HG02678 (cell line): ENCODE data around the gene DPYD.
A peak's percentile ranks its signal among the peaks of the same experiment; 100 is the strongest.

Experiments used
- ATAC-seq: cut with Tn5 transposase; IDR thresholded peaks from one replicate; pipeline ENCODE4 v1.9.1; 2021; ENCODE audit warnings: mild to moderate bottlenecking, moderate library complexity; ENCODE audit not compliant: unreplicated experiment

The DPYD gene

GRCh38 chr1:97907886-97908285, 12.9 kb downstream of the DPYD start:
- ATAC-seq: no peak

DNA sequence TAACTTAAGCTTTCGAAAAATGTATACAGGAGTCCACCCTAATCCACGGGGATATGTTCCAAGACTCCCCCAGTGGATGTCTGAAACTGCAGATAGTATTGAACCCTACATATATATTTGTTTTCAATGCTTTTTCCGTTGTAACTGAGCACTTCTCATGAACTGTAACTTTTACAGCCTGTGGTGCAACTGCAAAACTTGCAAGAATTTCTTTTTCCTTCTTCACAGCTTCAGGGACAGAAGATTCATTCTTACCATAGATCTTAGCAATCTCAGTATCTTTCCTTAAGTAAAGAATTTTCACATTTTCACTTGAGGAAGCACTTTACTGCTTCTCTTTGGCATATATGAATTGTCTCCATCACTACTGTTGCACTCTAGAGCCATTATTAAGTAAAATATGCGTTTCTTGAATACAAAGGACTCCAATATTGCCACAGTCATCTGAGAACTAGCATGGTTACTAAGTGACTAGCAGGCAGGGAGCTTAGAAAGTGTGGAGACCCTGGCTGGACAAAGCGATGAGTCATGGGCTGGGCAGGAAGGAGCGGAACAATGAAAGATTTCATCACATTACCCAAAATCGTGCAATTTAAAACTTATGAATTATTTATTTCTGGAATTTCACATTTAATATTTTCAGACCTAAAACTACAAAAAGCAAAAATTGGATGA, 14.1 kb downstream of the DPYD start:
- no peak for ATAC-seq

DNA sequence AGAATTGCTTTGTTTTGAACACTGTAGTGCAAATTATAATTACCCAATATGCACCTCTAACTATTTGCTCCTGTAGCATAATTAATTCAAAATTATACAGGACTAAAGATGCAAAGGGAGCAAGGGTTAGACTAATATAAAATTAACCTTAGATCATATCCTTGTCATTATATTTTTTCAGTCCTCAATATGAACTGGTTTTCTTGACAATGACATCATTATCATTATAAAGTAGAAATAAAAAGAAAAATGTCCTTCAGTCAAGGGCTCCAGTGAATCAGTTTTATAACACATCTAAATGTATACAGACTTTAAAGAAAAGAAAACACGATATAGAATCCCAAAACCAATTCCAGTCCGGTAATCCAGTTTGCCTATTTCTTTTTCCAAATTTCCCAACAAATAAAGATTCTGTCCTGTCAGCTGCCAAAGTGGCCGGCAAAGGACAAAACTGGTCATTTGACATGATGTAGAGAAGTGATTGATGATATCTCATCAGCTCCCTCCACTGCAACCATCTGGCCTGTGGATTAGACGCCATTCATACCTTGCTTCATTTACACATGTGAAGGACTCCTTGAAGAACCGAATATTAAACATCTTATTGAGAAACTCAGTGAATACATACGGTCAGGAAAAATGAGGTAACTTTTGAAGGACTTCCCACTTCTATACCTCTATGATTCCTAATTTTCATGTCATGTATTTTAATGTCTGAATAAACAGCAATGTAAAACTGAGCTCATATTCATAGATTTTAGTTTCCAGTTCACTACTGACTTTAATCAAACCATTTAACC, 15.5 kb downstream of the DPYD start:
- no peak for ATAC-seq

DNA sequence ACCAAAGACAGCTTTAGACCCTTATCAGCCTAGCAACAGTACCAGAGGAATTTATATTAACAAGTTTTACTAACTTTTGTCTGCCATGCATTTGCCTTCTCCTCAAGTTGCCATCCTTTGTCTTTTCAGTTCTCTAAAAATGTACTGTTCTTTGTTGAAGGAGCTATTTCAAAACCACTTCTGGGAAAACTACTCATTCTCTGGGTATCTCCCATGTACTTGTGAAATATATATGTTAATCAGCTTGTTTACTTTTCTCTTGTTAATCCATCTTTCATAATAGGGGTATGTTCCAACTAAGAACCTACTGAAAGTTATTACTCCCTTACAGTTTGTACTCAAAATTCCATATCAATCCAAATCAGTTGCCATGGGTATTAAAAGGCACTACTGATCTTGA, 16.3 kb downstream of the DPYD start:
- no peak for ATAC-seq

GRCh38 chr1:97903626-97904025, 17.2 kb downstream of the DPYD start:
- no peak for ATAC-seq

- ATAC-seq: no peak
These were observed 18.8 kb downstream of the DPYD start for GRCh38 chr1:97902067-97902466.

DNA sequence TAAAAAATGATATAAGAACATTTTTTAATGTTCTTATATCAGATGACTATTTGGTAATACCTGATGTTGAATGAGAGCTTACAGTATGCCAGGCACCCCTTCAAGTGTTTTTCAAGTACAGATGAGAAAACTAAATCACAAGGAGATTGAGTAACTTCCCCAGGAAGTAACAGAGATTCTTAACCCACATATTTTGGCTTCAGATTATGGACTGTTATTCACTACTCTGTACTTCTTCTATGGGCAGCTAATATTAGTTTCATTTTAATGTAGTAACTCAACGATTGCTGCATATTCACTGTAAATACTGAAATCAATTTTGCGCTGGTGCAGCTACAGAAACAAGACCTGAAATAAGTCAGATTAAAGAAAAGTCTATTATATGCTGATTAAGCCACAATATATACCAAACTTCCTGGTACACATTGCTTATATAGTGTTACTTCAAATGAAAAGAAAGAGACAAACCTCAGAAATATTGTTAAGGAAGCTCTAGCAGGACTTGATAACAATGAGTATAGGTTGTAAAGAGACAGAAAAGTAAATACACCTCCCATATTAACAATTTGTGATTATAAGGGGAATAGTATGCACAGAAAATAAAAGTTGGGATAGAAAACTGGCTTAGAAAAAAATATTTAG, 19.7 kb downstream of the DPYD start:
- no peak for ATAC-seq

- no peak for ATAC-seq
These were observed 21.9 kb downstream of the DPYD start for GRCh38 chr1:97898948-97899347.

GRCh38 chr1:97895278-97895677, 25.6 kb downstream of the DPYD start:
- no peak for ATAC-seq

DNA sequence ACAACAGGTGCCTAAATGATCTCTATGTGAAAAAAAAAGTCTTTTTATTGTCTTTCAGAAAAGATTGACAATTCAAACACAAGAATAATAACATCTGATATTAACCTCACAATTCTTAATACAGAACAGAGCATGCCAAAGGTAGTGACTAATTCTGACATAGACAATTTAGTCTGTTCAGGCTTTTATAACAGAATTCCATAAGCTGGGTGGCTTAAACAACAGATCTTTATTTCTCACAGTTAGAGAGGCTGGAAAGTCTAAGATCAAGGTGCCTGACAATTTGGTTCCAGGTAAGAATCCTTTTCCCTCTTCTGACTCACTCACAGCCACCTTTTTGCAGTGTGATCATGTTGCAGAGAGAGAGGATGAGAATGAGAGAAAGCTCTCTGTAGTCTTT, 27.0 kb downstream of the DPYD start:
- ATAC-seq: no peak

DNA sequence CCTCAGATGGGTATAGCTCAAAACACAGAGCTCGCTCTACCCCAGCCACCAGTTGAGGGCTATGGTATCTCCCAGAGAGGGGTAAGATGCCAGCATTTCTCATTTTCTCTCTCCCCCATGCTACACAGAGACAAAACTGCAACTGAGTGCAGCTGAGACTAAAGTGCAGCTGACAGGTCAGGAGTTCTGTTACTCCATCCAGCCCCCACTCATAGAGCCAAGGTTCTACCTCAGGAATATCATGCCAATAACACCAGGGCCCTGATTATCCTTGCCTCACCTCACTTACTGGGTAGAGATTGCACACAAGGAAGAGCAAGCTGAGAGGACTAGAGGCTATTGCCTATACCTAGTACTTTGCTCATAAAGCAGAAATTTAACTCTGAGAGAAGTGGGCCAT, 34.6 kb downstream of the DPYD start:
- no peak for ATAC-seq

- ATAC-seq: no peak
These were observed 37.0 kb downstream of the DPYD start for GRCh38 chr1:97883823-97884222.

DNA sequence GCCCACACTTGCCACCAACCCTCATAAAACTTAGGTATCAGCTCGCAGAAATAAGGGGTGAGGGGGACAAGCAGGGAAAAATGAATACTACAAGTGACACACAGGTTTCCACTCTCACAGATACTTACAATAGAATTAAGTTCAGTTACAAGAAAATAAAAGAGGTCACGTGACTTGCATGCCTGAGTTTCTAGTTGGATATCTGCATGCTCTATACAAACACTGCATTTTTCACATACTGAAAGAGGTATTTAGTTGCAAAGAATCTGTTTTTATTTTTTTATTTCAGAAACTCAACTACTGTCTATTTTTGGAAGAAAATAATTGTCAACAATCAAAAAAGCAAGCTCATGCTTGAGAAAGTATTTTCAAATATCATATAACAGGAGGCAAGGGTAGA, 43.5 kb downstream of the DPYD start:
- no peak for ATAC-seq

DNA sequence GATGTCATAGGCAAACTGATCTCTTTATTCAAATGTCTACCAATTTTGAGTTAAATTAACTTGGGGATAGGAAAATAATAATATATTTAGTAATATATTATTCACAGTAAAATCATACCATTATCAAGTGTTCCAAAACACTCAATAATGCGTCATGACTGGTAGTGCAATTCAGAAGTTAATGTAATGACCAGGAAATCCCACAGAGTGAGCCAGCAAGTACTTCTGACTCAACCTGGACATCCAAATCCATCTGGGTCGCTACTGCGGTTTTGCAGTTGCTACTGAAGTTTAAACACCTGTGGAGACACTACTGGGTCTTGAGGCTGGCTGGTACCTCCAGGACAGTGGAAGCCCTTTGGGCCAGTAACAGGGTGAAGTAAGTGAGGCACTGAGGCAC, 44.8 kb downstream of the DPYD start:
- no peak for ATAC-seq

DNA sequence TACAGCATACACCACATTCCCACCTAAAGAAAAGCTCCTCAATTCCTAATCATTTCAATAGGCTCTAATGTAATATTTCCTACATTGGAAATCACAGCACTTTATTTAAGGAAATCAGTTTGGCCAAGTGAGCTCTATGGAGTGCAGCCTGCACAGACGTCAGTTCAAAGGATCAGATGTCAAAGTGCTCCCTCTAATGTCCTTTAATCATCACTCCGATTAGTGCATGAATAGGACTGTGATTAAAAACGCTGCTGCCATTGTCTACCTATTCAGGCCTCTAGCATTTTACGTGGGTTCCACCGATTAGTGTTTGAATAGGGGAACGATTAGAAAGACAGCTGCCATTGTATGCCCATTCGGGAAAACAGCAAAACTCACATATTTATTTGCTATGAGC, 50.2 kb downstream of the DPYD start:
- ATAC-seq: no peak

GRCh38 chr1:97869441-97869840, 51.4 kb downstream of the DPYD start:
- no peak for ATAC-seq

- ATAC-seq: no peak
These were observed 53.7 kb downstream of the DPYD start for GRCh38 chr1:97867127-97867526.

- peak; percentile 70 for ATAC-seq
These were observed 56.2 kb downstream of the DPYD start for GRCh38 chr1:97864615-97865014.

- no peak for ATAC-seq
These were observed 67.6 kb downstream of the DPYD start for GRCh38 chr1:97853221-97853620.

DNA sequence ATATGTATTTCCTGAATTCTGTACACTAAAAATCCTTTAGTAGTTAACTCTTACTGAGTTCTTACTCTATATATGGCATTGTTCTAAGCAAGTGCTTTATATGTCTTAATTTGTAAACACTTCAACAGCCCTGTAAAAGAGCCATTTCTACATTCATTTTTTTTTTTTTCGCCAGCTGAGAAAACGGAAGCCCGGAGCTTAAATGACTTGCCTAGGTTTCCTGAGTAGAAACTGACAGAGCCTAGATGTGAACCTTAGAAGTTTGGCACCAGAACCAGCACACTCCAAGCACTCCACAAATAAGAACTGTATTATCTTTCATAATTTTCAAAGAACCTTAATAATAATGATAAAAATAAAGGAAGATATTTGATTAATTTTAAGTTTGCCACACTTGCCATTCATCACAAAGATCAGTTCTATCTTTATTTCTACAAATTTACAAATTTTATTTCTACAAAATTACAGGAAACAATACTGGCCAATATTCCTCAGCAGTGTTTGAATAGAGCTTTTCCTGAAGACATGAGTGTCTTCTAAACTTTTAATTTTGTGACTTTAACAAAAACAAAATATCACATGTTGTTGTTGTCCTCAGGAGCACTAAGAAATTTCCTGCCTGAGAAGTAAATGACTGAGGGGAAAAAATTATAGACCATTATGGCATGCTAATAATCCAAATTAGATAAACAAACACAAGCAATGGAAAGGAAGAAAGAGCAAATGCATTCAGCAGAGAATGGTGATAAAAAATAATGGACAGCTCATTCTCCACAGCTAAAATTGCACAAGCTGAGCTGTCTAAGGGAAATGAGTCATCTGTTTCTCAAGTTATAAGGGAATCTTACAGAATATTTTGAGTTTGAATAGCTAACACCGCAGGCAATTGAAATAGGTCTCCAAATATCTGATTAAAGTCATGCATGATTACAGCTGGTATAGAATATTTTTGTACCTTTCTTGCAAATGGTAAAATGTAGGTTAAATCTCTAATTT, 71.2 kb downstream of the DPYD start:
- ATAC-seq: peak; percentile 43

DNA sequence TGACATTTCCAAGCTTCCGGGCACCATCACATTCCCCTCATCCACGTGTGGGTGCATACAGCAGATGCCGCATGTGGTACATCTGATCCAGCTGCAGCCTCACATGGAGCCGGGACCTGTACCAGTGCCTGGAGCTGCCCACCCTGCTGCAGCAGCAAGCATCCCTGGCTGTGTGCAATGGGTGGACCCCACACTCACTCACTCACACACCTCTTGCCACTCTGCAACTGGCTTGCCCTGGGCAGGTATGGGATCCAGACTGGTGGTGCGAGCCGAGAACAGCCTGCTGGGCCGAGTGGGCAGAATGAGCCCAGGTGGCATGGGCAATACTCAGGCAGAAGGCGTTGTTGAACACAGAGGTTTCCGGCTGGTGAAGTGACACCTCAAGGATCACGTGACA, 75.0 kb downstream of the DPYD start:
- no peak for ATAC-seq
